Activated CD4-positive, alpha-beta memory T cell treated with anti-CD3 and anti-CD28 coated beads, Interleukin-2, amount 10 ng/mL, durations not matched to agents 7 days and 5 days (primary cell): ENCODE data around the gene NEDD4L. TPM values are rescaled to one million over a fixed set of nuclear protein-coding genes. Genes with fewer than 3 reads are reported as not detected.

ENCODE experiments used
- CTCF ChIA-PET: fragments of 350-600 bp; sonication (Branson Sonifier 250); formaldehyde crosslinking; loops from one replicate; lab custom pipeline; 2021; ENCODE audit warnings: antibody characterized with exemption, inconsistent platforms; lab: Charles Lee
- POLR2A ChIA-PET: fragments of 350-600 bp; sonication (Branson Sonifier 250); formaldehyde crosslinking; loops from one replicate; lab custom pipeline; 2021; ENCODE audit warnings: antibody characterized with exemption; lab: Charles Lee
- DNase-seq: peaks from one replicate; pipeline ENCODE4 v3.0.0-alpha.2; 2020
- H3K27ac Mint-ChIP-seq: one replicate; pipeline ENCODE4 v1.8.0; 2021; ENCODE audit warnings: mild to moderate bottlenecking, mixed read lengths
- H3K27me3 Mint-ChIP-seq: one replicate; pipeline ENCODE4 v1.8.0; 2021; ENCODE audit warnings: mixed read lengths
- H3K36me3 Mint-ChIP-seq: one replicate; pipeline ENCODE4 v1.8.0; 2021; ENCODE audit warnings: low read depth, mixed read lengths
- H3K4me1 Mint-ChIP-seq: one replicate; pipeline ENCODE4 v1.8.0; 2021; ENCODE audit warnings: mixed read lengths
- H3K4me3 Mint-ChIP-seq: one replicate; pipeline ENCODE4 v1.8.0; 2021; ENCODE audit warnings: mild to moderate bottlenecking, mixed read lengths
- H3K9me3 Mint-ChIP-seq: one replicate; pipeline ENCODE4 v1.8.0; 2021; ENCODE audit warnings: mixed read lengths
- total RNA-seq, 2 experiments: library from RNA; stranded (reverse); gene quantifications; one replicate each; pipeline ENCODE4 v1.2.3, GENCODE V29; 2021

The NEDD4L gene
- total RNA-seq, 2 experiments from 2014 or later, result 4.6 to 5.8 TPM

GRCh38 chr18:58443671-58444070 is 399.6 kb downstream of the NEDD4L start:
- no peaks in the 10 kb centered on the region for H3K36me3 Mint-ChIP-seq
- H3K4me3 Mint-ChIP-seq, result no peak overlapping the region
- no peaks in the 10 kb centered on the region for H3K9me3 Mint-ChIP-seq
- CTCF ChIA-PET, result interaction anchor here (0.9 kb wide), 1 partner anchor 8 kb away, joined by 4 read pairs; no protein-coding TSS in a partner anchor
- POLR2A ChIA-PET, result no interaction called here
- no peak for DNase-seq
- H3K4me1 Mint-ChIP-seq, result peaks cover 7% of the 10 kb centered on the region
- no peak overlapping the region for H3K27ac Mint-ChIP-seq
- peaks cover 6% of the 10 kb centered on the region for H3K27me3 Mint-ChIP-seq

GRCh38 chr18:58446391-58447060 is 402.5 kb downstream of the NEDD4L start:
- ChIA-PET POLR2A (no interaction called here), CTCF (no interaction called here)
- peaks cover 9% of the 10 kb centered on the region for H3K27me3 Mint-ChIP-seq
- no peaks in the 10 kb centered on the region for H3K4me1 Mint-ChIP-seq
- no peaks in the 10 kb centered on the region for H3K9me3 Mint-ChIP-seq
- no peak overlapping the region for H3K4me3 Mint-ChIP-seq
- no peak for DNase-seq
- H3K36me3 Mint-ChIP-seq, result no peaks in the 10 kb centered on the region
- no peak overlapping the region for H3K27ac Mint-ChIP-seq

- H3K27ac Mint-ChIP-seq, result no peak overlapping the region
- CTCF ChIA-PET, result interaction anchor here (0.6 kb wide), 1 partner anchor 801 kb away, joined by 3 read pairs; no protein-coding TSS in a partner anchor
- H3K4me3 Mint-ChIP-seq, result no peak overlapping the region
- POLR2A ChIA-PET, result no interaction called here
- no peak for DNase-seq
- H3K9me3 Mint-ChIP-seq, result no peaks in the 10 kb centered on the region
- H3K36me3 Mint-ChIP-seq, result no peaks in the 10 kb centered on the region
- no peaks in the 10 kb centered on the region for H3K4me1 Mint-ChIP-seq
- peaks cover 9% of the 10 kb centered on the region for H3K27me3 Mint-ChIP-seq
These were observed 403.5 kb downstream of the NEDD4L start for GRCh38 chr18:58447402-58448095.

GRCh38 chr18:58449464-58449863 is 405.4 kb downstream of the NEDD4L start:
- no peaks in the 10 kb centered on the region for H3K36me3 Mint-ChIP-seq
- CTCF ChIA-PET, result no interaction called here
- no peaks in the 10 kb centered on the region for H3K4me1 Mint-ChIP-seq
- H3K4me3 Mint-ChIP-seq, result no peak overlapping the region
- no peak overlapping the region for H3K27ac Mint-ChIP-seq
- DNase-seq, result no peak
- peaks cover 9% of the 10 kb centered on the region for H3K27me3 Mint-ChIP-seq
- H3K9me3 Mint-ChIP-seq, result no peaks in the 10 kb centered on the region
- POLR2A ChIA-PET, result interaction anchor here (1.0 kb wide), 1 partner anchor 10 kb away, joined by 3 read pairs; no protein-coding TSS in a partner anchor

Other genes with a start within 250 kb of the NEDD4L start
- not detected for gene ATP8B1, start 240.9 kb upstream of the NEDD4L start, total RNA-seq